ENCODE measurements around the gene PCSK6.

DNA sequence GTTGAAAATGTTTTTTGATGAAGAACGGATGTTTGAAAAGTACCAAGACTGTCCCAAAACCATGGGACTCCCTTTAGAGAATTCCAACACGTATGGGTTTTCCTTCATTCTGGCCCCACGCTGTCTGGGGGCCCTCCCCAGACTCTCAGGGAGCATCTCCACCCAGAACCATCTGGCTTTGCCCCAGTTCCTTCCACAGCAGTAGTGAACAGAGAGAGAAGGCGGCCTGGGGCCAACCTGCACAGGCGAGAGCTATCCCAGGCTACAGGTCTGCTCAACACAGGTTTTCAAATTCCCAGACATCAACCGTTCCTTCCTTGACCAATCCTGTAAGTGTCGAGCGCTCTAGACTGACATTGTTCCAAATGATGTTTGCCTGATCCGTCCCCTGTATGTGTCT lies 101.9 kb downstream of the PCSK6 start:
- TF ChIP-seq FOXA1 (IDR thresholded peaks at IDR 0.05) (no peak), TARDBP (IDR thresholded peaks at IDR 0.05) (no peak), SUZ12 (IDR thresholded peaks at IDR 0.05) (no peak), ELF4 (IDR thresholded peaks at IDR 0.05) (no peak), FOXK2 (IDR thresholded peaks at IDR 0.05) (no peak), FOXM1 (IDR thresholded peaks at IDR 0.05; ENCODE audit: borderline replicate concordance) (no peak), ZNF384 (IDR thresholded peaks at IDR 0.05) (no peak), HDGF (IDR thresholded peaks at IDR 0.05; ENCODE audit: borderline replicate concordance) (no peak), SP1 (IDR thresholded peaks at IDR 0.05) (no peak)
